ENCODE results near the gene C16orf86.

Gene C16orf86

DNA sequence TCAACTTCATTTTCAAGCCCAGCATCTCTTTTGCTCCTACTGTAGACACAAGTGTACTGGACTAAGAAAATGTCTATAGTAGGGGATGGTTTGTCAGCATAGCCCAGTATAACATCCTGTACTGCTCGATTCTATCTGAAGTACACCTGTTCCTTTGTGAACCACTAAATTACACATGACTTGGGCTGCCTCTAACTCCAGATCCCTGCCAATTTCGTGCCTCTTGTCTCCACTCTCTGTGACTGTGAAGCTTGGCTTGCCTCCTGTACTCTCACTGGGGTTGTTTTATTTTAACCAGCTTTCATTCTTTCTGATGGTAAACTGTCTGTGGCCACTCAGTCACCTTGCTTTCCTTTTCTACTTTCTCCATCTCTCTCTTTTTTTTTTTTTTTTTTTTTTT is 28.0 kb downstream of the C16orf86 start:
- no peak for DNase-seq (ENCODE audit: low spot score)

DNA sequence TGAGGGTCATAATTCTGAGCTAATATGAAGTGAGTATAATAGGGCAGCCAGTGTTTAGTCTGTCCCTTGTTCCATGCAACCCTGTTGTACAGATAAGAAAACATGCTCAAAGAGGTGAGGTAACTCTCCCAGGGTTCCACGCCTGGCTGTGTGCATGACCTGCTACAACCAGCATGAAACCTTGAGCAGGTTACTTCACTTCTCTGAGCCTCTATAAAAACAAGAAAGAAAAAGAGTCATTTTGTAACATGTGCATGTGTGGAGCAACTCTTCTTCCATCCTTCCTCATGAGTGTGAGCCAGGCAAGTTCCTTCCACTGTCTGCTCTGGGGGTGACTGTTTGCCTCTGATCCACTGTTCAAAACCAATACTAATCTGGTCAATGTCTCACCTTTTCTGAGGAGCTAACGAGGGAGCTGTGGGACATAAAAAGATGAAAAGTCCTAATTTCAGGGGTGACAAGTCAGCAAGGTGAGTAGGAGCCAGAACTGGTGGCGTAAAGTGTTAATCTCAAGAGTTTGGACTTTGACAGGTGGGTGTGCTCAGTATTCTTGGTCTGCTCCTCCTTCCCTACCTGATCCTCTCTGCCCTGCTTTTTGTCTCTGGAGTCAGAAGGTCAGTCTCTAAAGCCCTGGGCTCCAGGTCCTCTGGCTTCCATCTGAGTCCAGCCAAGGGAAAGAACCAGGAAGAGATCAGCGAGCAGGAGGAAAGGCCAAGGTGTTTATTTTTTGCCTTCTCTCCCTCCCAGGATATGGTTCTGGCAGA is 31.0 kb downstream of the C16orf86 start:
- DNase-seq (ENCODE audit: low spot score): no peak

DNA sequence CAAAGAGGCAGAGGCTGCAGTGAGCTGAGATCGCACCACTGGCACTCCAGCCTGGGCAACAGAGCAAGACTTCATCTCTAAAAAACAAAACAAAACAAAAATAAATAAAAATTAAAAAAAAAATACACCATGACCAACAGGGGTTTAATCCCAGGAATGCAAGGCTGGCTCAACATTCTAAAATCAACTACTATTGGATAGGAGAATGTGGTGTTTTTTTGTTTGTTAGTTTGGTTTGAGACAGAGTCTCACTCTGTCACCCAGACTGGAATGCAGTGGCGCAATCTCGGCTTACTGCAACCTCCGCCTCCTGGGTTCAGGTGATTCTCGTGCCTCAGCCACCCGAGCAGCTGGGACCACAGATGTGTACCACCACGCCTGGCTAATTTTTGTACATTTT is 32.7 kb downstream of the C16orf86 start:
- DNase-seq (ENCODE audit: low spot score): no peak

DNA sequence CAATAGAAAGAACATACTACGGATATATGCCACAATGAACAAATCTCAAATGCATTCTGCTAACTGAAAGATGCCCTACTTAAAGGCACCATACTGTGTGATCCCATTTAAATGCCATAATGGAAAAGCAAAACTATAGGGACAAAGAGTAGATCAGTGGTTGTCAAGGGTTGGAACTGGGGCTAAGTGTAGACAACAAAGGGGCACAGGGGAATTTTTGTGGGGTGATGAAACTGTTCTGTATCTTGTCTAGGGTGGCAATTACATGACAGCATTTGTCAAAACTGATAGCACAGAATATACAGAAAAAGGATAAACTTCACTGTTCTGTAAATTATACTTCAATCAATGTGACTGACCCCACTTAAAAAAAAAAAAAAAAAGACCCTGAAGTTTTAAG is 34.8 kb downstream of the C16orf86 start:
- DNase-seq (ENCODE audit: low spot score): no peak

DNA sequence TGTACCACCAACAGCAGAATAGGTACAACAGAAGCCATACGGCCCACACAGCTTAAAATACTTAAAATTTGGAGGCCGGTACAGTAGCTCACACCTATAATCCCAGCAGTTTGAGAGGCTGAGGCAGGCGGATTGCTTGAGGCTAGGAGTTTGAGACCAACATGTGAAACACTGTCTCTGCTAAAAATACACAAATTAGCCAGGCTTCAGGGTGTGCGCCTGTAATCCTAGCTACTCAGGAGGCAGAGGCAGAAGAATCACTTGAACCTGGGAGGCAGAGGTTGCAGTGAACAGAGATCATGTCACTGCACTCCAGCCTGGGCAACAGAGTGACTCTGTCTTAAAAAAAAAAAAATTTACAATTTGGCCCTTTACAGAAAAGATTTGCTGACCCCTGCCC is 35.5 kb downstream of the C16orf86 start:
- no peak for DNase-seq (ENCODE audit: low spot score)

DNA sequence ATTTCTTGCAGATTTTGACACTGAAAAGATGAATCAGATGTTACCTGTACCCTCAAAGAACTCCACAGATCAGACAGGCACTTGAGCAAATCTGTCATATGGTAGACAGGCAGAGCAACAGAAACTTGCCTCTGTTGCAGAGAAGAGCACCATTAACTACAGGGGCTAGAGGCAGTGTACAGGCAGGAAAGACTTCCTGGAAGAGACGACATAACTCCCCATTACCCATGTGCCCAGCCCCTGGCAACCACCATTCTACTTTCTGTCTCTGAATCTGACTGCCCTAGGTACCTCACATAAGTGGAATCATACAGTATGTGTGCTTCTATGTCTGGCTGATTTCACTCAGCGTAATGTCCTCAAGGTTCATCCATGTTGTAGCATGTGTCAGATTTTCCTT is 37.0 kb downstream of the C16orf86 start:
- DNase-seq (ENCODE audit: low spot score): no peak

DNA sequence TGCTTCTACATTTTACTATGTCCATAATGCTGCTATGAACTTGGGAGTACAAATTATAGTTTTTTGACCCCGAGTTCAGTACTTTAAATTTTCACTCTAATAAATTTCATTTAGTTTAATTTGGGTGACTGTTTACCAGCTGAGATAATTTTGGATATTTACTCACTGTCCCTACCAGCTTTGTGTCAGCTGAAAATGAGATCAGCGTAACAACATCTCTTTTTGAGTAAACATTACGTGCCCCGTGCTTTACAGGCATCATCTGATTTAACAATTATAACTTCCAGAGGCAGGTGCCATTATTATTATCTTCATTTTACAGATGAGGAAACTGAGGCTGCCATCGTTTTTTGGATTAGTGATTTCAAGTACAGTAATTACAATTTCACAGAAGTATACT is 37.5 kb downstream of the C16orf86 start:
- no peak for DNase-seq (ENCODE audit: low spot score)

DNA sequence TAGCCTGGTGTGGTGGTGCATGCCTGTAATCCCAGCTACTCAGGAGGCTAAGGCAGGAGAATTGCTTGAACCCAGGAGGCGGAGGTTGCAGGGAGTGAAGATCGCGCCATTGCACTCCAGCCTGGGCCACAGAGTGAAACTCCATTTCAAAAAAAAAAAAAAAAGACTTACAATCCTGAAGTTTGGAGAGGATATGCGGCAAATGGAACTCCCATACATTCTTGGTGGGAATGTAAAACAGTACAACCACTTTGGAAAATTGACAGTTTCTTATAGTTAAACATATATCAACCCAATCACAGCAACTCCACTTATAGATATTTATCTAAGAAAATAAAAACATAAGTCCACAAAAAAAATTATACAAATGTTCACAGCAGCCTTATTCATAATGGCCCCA is 40.6 kb downstream of the C16orf86 start:
- no peak for DNase-seq (ENCODE audit: low spot score)

DNA sequence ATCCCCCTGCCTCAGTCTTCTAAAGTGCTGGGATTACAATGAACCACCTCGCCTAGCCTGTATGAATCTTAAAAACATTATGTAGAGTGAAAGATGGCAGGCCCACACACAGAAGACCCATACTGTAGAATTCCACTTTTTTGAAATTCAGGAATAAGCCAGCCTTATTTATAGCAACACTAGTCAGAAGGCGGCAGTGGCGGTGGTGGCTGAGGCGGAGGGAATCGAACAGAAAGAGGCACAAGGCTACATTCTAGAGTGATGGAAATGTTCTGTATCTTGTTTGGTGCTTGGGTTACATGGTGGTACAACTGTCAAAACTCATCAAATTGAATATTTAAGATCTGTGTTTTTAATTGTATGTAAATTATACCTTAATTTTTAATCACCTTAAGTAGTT is 41.2 kb downstream of the C16orf86 start:
- DNase-seq (ENCODE audit: low spot score): no peak

DNA sequence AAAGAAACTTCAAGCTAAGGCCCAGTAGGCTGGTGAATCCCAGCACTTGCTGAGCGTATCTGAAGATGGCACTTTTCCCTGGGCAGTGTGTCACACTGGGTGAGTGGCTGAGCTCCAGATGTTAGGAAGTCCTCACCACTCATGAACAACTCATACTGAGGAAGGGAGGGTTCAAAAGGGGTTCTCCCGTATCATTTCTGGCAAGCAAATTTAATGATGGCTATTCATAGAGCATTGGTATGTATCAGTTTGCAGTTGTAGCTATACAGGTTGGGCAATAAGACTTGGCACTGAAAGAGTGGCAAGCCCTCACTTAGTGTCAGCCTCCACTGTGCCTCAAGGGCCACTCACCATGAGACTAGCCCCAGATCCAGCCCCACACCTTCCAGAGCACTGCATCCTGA is 41.8 kb downstream of the C16orf86 start:
- no peak for DNase-seq (ENCODE audit: low spot score)

DNA sequence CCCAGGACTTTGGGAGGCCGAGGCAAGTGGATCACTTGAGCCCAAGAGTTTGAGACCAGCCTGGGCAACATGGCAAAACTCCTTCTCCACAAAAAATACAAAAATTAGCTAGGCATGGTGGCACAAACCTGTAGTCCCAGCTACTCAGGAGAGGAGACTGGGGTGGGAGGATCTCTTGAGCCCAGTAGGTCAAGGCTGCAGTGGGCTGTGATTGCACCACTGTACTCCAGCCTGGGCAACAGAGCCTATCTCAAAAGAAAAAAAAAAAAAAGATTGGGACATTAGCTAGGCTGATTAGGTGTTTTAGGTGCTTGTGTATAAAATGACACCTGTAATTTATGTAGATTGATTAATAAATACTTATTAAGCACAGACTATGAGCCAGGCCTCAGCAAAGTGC is 42.4 kb downstream of the C16orf86 start:
- no peak for DNase-seq (ENCODE audit: low spot score)

DNA sequence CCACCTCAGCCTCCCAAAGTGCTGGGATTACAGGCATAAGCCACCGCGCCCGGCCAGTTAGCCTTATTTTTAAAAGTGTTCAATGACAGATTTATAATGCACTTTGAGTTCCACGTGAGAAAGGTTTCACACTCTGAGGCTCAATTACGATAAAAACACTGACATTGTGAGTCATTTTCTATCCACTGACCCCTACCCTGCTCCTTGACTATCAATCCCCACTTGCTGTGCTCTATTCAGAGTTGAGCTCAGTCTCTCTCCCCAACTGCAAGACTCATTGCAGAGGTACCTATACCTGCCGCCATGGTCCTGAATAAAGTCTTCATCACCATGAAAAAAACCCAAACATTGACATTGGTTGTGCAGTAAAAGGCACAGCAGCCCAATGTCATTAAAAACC is 44.0 kb downstream of the C16orf86 start:
- DNase-seq (ENCODE audit: low spot score): no peak

DNA sequence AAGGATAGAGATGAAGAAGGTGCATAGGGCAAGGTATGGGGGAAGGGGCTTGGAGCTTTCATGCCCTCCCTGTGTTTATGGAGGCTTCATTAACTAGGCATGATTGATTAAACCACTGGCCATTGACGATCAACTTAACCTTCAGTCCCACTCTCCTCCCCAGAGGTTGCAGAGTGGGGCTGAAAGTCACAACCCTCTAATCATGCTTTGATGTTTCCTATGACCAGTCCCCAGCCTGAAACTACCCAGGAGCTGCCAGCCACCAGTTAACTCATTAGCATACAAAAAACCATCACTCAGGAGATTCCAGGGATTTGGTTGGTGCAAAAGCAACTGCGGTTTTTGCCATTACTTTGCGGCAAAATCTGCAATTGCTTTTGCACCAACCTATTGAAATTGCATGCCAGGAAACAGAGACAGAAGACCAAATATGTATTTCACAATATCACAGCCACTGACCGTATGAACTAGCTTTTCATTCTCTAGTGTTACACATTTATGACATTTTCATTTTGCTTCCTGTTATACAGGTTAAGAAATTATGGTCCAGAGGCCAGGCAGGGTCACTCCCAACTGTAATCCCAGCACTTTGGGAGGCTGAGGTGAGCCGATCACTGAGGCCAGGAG is 47.1 kb downstream of the C16orf86 start:
- DNase-seq (ENCODE audit: low spot score): no peak

DNA sequence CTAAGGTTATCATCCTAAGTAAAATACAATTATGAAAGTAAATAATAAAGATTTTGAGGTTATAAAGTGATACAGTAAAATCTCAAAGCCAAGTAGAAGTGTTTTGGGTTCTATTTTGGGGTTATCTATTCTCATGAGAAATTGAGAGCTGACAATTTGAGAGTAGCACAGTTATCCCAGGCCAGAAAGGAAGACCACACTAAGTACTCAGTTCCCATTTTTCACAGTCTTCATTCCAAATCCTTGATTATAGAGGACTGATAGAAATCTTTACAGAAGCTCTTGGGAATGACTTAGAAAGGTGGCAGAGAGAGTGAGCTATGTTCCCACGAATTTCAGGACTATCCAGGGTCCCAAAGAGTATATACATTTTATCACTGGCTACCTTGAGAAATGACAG is 47.9 kb downstream of the C16orf86 start:
- no peak for DNase-seq (ENCODE audit: low spot score)

DNA sequence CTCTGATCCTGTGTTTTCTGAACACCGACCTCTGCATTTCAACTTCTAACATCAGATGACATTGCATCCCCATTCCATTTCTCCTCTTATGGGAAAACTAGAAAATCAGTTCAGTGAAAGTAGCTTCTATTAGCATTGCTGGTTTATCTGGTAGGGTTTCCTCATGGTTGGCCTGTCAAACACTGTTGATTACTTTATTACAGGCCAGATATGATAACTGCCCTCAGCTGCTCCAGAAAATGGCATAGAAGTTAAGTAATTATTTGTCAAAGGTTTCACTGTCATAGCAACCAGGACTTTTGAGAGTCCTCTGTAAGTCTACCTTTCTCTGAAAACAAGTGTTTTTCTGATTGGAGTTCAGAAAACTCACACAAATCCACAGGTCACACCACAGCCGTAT is 49.5 kb downstream of the C16orf86 start:
- no peak for DNase-seq (ENCODE audit: low spot score)

Data from hematopoietic multipotent progenitor cell treated with erythropoietin and hydrocortisone succinate and interleukin-3 and kit ligand, for 17 days (in vitro differentiated cells).